KMS-11 (cell line): ENCODE results near the gene DIPK2A.

ENCODE experiments used
- H2AFZ ChIP-seq: fragments of 200-600 bp; sonication (generic); 2 replicates; pipeline ENCODE4 v1.6.1; 2016; ENCODE audit warnings: antibody characterized with exemption, mixed run types, low read depth
- H3K27ac ChIP-seq: fragments of 200-600 bp; sonication (generic); 2 replicates; pipeline ENCODE4 v1.6.1; 2016; ENCODE audit warnings: mild to moderate bottlenecking, mixed run types
- H3K27me3 ChIP-seq: fragments of 200-600 bp; sonication (generic); 2 replicates; pipeline ENCODE4 v1.6.1; 2017; ENCODE audit warnings: mild to moderate bottlenecking, low read depth, mixed run types, moderate library complexity; ENCODE audit not compliant: insufficient read depth
- H3K36me3 ChIP-seq: fragments of 200-600 bp; sonication (generic); 2 replicates; pipeline ENCODE4 v1.6.1; 2017; ENCODE audit warnings: mild to moderate bottlenecking, mixed run types; ENCODE audit not compliant: insufficient read depth
- H3K4me1 ChIP-seq: fragments of 200-600 bp; sonication (generic); 2 replicates; pipeline ENCODE4 v1.6.1; 2016; ENCODE audit warnings: mild to moderate bottlenecking, low read depth, mixed run types; ENCODE audit not compliant: poor library complexity, severe bottlenecking
- H3K4me2 ChIP-seq: fragments of 200-600 bp; sonication (generic); 2 replicates; pipeline ENCODE4 v1.7.0; 2016; ENCODE audit warnings: mild to moderate bottlenecking, mixed run types
- H3K4me3 ChIP-seq: fragments of 200-600 bp; sonication (generic); IDR thresholded peaks from 2 replicates; pipeline ENCODE4 v1.6.1; 2017; ENCODE audit warnings: low read depth, low read length, mixed read lengths; ENCODE audit not compliant: insufficient read depth
- H3K79me2 ChIP-seq: fragments of 200-600 bp; sonication (generic); 2 replicates; pipeline ENCODE4 v1.6.1; 2016; ENCODE audit warnings: low read depth, mixed run types; ENCODE audit not compliant: insufficient read depth
- H3K9ac ChIP-seq: fragments of 200-600 bp; sonication (generic); 2 replicates; pipeline ENCODE4 v1.6.1; 2016; ENCODE audit warnings: mild to moderate bottlenecking, mixed run types
- H4K20me1 ChIP-seq: fragments of 200-600 bp; sonication (generic); 2 replicates; pipeline ENCODE4 v1.6.1; 2016; ENCODE audit warnings: mild to moderate bottlenecking, mixed run types; ENCODE audit not compliant: insufficient read depth
- CTCF ChIP-seq: fragments of 200-600 bp; sonication (generic); conservative IDR thresholded peaks from 2 replicates; pipeline ENCODE4 v1.6.1; 2017; ENCODE audit warnings: low read depth, mild to moderate bottlenecking, antibody characterized with exemption, low read length, moderate library complexity, mixed read lengths

DIPK2A gene

GRCh38 chr3:143952569-143953072 is 19.0 kb upstream of the DIPK2A start:
- Histone ChIP-seq H3K4me2 (no peak overlapping the region), H4K20me1 (no peaks in the 10 kb centered on the region), H3K9ac (no peak overlapping the region), H2AFZ (no peak overlapping the region), H3K4me3 (no peak overlapping the region), H3K36me3 (no peaks in the 10 kb centered on the region), H3K27me3 (no peaks in the 10 kb centered on the region), H3K4me1 (peaks cover 38% of the 10 kb centered on the region), H3K27ac (no peak overlapping the region), H3K79me2 (no peaks in the 10 kb centered on the region)
- no peak for TF ChIP-seq CTCF

- Histone ChIP-seq H3K79me2 (no peaks in the 10 kb centered on the region), H3K36me3 (no peaks in the 10 kb centered on the region), H3K27ac (peak overlapping the region; percentile 18; the same call in 1 of the 2 replicates), H3K4me1 (peaks cover 45% of the 10 kb centered on the region), H3K9ac (no peak overlapping the region; the same call in 1 of the 2 replicates), H2AFZ (peak overlapping the region; percentile 39), H3K4me2 (peak overlapping the region; percentile 69), H4K20me1 (no peaks in the 10 kb centered on the region), H3K4me3 (no peak overlapping the region), H3K27me3 (no peaks in the 10 kb centered on the region)
- no peak for TF ChIP-seq CTCF
These were observed 16.5 kb upstream of the DIPK2A start for GRCh38 chr3:143955113-143955512.

- Histone ChIP-seq H3K4me1 (peaks cover 45% of the 10 kb centered on the region), H3K36me3 (no peaks in the 10 kb centered on the region), H3K4me2 (peak overlapping the region; percentile 69), H3K79me2 (no peaks in the 10 kb centered on the region), H3K27ac (peak overlapping the region; percentile 18; the same call in 1 of the 2 replicates), H3K9ac (no peak overlapping the region), H3K27me3 (no peaks in the 10 kb centered on the region), H2AFZ (peak overlapping the region; percentile 39; the same call in 1 of the 2 replicates), H3K4me3 (no peak overlapping the region), H4K20me1 (no peaks in the 10 kb centered on the region)
- TF ChIP-seq CTCF, result no peak
These were observed 14.8 kb upstream of the DIPK2A start for GRCh38 chr3:143956838-143957237.

- H3K27ac ChIP-seq, result peak overlapping the region; percentile 18; the same call in 1 of the 2 replicates
- H3K36me3 ChIP-seq, result no peaks in the 10 kb centered on the region
- H4K20me1 ChIP-seq, result no peaks in the 10 kb centered on the region
- H3K27me3 ChIP-seq, result no peaks in the 10 kb centered on the region
- H3K4me2 ChIP-seq, result peak overlapping the region; percentile 69
- H3K79me2 ChIP-seq, result no peaks in the 10 kb centered on the region
- H2AFZ ChIP-seq, result no peak overlapping the region
- H3K9ac ChIP-seq, result no peak overlapping the region
- no peak overlapping the region for H3K4me3 ChIP-seq
- peaks cover 45% of the 10 kb centered on the region for H3K4me1 ChIP-seq
- TF ChIP-seq CTCF, result no peak
These were observed 14.2 kb upstream of the DIPK2A start for GRCh38 chr3:143957453-143957852.
